AG04450 (cell line): Measurements from ENCODE around the gene LTBP1. TPM values are rescaled to one million over a fixed set of nuclear protein-coding genes. Genes with fewer than 3 reads are reported as not detected.

Experiments used
- CTCF ChIA-PET: fragments of 300-600, 350-600 bp; formaldehyde crosslinking; extraction: SDS; loops from one replicate; lab custom pipeline; 2022; ENCODE audit warnings: antibody characterized with exemption, inconsistent platforms; lab: Charles Lee
- POLR2A ChIA-PET: fragments of 350-600 bp; formaldehyde crosslinking; extraction: SDS; loops from one replicate; lab custom pipeline; 2021; ENCODE audit warnings: antibody characterized with exemption, inconsistent platforms; lab: Yijun Ruan, JAX
- DNase-seq: peaks from one replicate; pipeline ENCODE4 v3.0.0-alpha.2; 2011; ENCODE audit warnings: low read depth, low spot score
- H3K27ac ChIP-seq: one replicate; pipeline ENCODE4 v1.5.1; 2012; ENCODE audit warnings: low read depth, low read length, control low read depth
- H3K27me3 ChIP-seq: one replicate; pipeline ENCODE4 v1.6.0; 2012; ENCODE audit warnings: low read length; ENCODE audit not compliant: control insufficient read depth, insufficient read depth
- H3K4me3 ChIP-seq: 2 replicates; pipeline ENCODE4 v1.5.1; 2011; ENCODE audit warnings: mild to moderate bottlenecking, low read depth, low read length, control low read depth
- H3K9me3 ChIP-seq: 2 replicates; pipeline ENCODE4 v1.5.1; 2012; ENCODE audit warnings: low read length; ENCODE audit not compliant: control insufficient read depth, insufficient read depth
- CTCF ChIP-seq: IDR thresholded peaks from 2 replicates; pipeline ENCODE4 v1.5.1; 2011; ENCODE audit warnings: low read depth, low read length, control low read depth, inconsistent platforms
- polyA plus RNA-seq: library from polyadenylated mRNA; depleted of rRNA; stranded (reverse); fragments of >200 nt; gene quantifications from 2 replicates; pipeline ENCODE4 v1.2.3, GENCODE V29; 2011

Gene LTBP1
- polyA plus RNA-seq, 1 experiment: 517 TPM

- no peak for TF ChIP-seq CTCF
- peak; percentile 91 for DNase-seq
- CTCF ChIA-PET: no interaction called here
These were observed 123.3 kb downstream of the LTBP1 start for GRCh38 chr2:33069894-33070651.

GRCh38 chr2:33071591-33071990, 124.8 kb downstream of the LTBP1 start:
- no peak for TF ChIP-seq CTCF
- Histone ChIP-seq H3K27me3 (no peaks in the 10 kb centered on the region), H3K4me3 (no peak overlapping the region), H3K9me3 (no peaks in the 10 kb centered on the region; the same call in 1 of the 2 replicates), H3K27ac (peak overlapping the region; percentile 35)
- POLR2A ChIA-PET: no interaction called here
- CTCF ChIA-PET: no interaction called here
- DNase-seq: no peak

More at GRCh38 chr2:33069894-33070651, 123.3 kb downstream of the LTBP1 start:
- Histone ChIP-seq H3K4me3 (no peak overlapping the region), H3K27me3 (no peaks in the 10 kb centered on the region), H3K27ac (peak overlapping the region; percentile 88), H3K9me3 (peaks cover 2% of the 10 kb centered on the region; the same call in 1 of the 2 replicates)
- POLR2A ChIA-PET: interaction anchor here (0.6 to 2.2 kb wide), 3 partner anchors 61 to 80 kb away, joined by 4 to 5 read pairs (median 5); no protein-coding TSS in a partner anchor

- POLR2A ChIA-PET: no interaction called here
- TF ChIP-seq CTCF: no peak
- H3K9me3 ChIP-seq: no peaks in the 10 kb centered on the region; the same call in 1 of the 2 replicates
- CTCF ChIA-PET: no interaction called here
- no peak overlapping the region for H3K4me3 ChIP-seq
- no peak overlapping the region for H3K27ac ChIP-seq
- no peaks in the 10 kb centered on the region for H3K27me3 ChIP-seq
- no peak for DNase-seq
These were observed 125.9 kb downstream of the LTBP1 start for GRCh38 chr2:33072614-33073013.

DNA sequence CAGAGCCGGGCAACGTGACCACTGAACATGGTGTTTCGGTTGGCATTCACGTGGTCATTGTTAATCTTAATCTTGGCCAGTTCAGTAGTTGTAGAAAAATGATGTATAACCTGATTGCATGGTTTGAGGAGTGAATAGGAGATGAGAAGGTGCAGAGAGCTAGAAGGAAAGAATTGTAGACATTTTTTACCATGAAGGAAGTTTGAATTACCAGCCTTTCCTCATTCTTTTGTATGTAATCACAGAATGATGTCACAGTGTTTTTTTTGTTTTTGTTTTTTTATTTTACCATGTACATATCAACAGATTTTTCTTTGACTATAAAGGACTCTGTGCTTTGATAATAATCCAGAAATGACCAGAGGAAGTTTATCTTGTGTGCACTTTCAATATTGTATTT, 126.3 kb downstream of the LTBP1 start:
- CTCF ChIA-PET: no interaction called here
- DNase-seq: no peak
- no peak overlapping the region for H3K27ac ChIP-seq
- POLR2A ChIA-PET: no interaction called here
- H3K27me3 ChIP-seq: no peaks in the 10 kb centered on the region
- no peak overlapping the region for H3K4me3 ChIP-seq
- H3K9me3 ChIP-seq: no peaks in the 10 kb centered on the region; the same call in 1 of the 2 replicates
- TF ChIP-seq CTCF: no peak

GRCh38 chr2:33074197-33074596, 127.4 kb downstream of the LTBP1 start:
- DNase-seq: no peak
- Histone ChIP-seq H3K9me3 (no peaks in the 10 kb centered on the region; the same call in 1 of the 2 replicates), H3K27ac (no peak overlapping the region), H3K4me3 (no peak overlapping the region), H3K27me3 (no peaks in the 10 kb centered on the region)
- no peak for TF ChIP-seq CTCF
- ChIA-PET CTCF (no interaction called here), POLR2A (no interaction called here)
